NOMO-1 treated with DMSO at 0.1 percent for 48 hours (cell line): ENCODE measurements around the gene KL.

ENCODE experiments used
- DNase-seq: peaks from one replicate; lab custom pipeline; 2025; ENCODE audit not compliant: unreplicated experiment; lab: John Stamatoyannopoulos, UW

The KL gene

DNA sequence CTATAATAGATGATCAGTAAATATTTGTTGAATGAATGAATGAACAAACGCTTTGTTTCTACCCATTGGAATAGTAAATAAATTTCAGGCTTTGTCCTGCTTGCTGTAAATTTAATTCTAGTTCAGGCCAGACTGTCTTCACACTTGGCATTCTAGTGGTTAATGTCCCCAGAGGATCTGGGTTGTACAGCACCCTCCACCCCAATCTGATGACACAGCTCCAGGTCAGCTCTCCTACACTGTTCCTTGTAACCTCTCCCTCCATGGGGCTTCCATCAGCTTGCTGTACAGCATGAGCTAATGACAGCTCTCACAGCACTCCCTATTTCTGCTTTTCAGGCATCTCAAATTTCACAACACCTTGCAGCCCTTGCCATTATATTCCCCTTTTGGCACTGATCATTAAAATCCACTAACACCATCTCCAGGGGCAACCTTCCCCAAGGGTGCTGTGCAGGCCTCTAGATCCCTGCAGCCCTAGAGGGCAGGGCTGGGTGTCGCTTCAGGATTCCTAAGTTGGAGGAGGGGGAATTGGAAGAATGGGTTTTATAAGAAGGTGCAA lies 12.7 kb upstream of the KL start:
- no peak for DNase-seq

DNA sequence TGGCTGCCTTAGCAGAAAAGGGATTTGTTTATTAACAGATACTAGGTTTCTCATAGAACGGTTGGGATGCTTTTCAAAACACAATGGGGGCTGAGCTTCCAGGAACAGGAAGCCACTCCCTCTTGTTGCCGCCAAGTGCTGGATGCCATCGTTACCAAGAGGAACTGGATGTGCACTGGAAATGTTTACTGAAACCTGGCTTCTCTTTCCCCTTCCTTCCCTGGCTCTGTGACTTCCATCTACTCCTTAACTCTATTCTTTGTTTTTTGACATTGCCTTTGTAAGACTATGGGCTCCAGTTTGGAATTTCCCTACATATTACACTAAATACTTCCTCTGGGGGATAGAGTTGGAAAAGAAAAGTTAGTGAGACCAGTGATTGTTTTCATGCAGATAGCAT lies 11.7 kb upstream of the KL start:
- no peak for DNase-seq

DNA sequence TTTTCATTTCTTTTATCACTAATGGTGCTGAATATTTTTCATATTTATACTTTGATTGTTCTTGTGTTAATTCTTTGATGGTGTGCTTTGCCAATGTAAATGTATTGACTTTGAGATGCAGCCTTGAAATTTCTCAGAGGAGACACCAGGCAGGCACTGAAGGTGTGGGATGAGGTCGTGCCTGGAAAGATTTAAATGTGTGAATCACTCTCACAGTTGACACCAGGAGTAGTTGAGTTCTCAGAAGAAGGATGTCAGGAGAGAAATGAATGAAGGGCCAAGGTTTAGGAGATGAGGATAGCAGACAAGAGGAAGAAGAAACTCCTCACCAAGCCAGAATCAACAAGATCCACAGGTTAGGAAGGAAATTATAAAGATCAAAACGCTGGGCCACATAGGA lies 10.1 kb upstream of the KL start:
- no peak for DNase-seq

DNA sequence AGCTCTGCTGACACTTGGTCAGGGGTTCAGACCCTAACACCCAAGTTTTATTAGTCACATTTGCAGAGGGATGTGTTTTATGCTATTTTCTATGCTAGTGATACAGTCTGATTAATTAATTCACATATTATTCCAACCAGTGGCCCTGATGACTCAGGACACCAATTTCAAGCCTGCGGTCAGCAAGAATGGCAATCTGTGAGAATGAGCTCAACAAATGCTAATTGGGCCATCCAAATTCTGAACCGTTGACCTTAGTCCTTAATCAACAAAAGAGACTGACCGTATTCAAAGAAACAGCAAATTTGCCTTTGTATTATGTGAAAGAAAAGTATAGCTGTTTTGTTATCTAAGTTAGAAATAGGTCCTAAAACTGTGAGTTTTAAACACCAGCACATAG lies 9.6 kb upstream of the KL start:
- no peak for DNase-seq

DNA sequence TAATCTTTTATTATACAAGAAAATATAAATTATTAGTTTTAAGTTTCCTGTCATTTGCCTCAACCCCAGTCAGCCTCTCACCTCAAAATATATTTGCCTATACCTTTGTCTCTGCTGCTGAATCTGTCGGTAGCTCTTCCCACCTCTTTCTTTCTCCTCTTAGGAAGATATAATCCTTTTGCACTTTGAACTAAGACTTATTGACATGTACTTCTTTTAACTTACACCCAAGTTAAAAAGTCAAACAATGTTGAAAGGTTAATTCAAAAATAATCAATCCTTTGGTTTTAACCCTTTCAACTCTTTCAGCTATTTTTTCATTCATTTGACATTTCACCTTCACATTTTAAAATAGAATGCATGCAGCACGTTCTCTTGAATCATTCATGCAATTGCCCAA lies 9.0 kb upstream of the KL start:
- DNase-seq = no peak

DNA sequence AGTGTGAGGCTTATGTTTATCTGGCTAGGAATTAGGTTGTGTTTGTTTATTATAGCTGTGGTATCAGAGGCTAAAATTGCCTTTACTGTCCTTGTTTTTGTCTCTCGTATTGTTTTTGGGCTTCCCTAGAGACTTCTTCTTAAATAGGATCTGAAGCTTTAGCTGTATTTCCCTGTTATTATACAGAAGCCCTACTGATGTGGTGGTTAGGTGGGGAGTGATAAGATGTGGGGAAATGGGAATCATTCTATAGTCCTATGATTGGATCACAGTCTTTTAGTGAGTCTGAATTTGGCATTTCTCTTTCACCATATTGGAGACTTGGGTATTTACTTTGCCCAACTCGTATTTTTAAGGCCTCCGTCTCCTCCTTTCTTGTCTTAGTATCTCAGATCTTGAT lies 8.3 kb upstream of the KL start:
- no peak for DNase-seq

DNA sequence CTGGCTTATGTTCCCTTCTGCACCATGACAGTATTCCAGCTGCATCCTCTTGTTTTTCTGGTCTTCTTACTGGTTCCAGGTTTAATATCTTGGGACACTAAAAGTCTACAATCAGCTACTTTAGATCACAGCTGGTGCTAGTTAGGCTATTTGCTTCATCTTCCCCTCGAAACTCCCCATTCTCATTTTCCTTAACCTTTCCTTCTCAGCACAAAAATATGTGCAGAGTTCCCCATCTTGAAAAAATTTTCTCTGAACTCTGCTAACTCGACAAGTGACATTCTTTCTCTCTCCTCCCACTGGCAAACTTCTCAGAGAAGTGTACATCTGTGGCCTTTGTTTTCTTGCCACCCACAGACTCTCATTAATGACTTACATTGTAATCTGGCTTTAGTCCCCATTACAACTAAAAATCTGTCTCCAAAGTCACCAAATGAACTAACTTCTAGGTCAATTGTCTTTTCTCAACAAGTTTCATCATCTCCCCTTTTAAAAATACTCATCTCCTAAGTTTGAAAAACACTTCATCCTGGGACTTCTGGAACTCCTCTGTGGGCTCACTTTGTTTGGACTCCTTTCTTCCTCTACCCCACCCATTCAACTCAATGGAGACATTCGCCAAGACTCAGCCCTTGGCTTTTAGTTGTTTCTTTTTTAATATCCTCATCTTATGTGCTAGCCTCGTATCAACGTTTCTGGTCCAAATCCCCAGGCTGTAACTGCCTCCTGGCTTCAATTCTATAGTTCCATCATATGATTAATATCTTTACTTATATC lies 7.1 kb upstream of the KL start:
- DNase-seq = no peak

DNA sequence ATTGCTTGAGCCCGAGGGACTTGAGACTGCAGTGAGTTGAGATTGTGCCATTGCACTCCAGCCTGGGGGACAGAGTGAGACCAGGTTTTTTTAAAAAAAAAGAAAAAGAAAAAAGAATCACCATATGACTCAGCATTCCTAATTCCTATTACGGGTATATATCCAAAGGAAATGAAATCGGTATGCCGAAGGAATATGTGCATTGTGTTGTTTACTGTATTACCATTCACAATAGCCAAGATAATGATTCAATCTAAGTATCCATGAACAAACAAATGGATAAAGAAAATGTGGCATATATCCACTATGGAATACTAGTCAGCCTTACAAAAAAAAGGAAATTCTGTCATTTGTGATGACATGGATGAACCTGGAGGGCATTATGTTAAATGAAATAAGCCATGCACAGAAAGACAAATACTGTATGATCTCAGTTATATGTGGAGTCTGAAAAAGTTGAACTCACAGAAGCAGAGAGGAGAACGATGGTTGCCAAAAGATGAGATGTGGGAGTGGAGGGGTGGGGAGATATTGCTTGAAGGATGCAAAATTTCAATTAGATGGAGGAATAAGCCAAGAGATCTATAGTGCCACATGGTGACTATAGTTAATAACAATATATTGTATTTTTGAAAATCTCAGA lies 4.3 kb upstream of the KL start:
- DNase-seq = no peak

DNA sequence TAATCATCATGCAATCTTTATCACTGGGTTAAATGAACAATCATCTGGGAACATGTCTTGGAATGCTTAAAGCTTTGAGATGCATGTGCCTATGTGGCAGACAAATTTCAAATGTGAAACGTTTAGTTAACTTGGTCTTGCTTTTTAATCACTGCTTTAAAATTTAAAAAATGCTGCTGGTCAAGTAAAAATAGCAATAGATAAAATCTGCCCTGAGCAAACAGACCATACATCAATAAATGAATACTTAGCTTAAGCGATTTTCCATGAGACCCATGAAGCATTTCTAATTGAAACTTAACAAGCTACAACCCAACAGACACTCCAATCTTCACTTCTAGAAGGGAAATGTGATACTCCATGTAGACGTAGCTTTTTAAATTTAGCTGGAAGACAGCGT lies 1.9 kb upstream of the KL start:
- DNase-seq = no peak

DNA sequence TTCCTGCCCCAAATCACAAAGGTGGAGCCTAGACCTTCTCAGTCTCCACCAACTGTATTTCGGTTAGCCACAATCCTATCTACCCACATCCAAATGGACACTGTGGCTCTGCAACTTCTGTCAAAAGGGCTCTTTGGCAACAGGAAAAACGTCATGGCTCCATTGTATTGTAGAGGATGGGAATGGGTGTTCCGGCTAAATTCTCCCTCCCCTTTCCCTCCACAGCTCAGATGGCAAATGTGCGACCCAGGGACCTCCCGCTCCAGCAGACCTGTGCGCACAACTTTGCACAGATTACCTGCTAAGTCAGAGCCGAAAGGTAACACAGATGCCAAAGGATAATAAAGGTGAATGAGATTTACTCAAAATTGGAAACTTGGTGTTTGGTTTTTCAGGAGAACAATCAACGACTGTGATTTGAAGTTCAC lies 968 bp upstream of the KL start:
- no peak for DNase-seq

DNA sequence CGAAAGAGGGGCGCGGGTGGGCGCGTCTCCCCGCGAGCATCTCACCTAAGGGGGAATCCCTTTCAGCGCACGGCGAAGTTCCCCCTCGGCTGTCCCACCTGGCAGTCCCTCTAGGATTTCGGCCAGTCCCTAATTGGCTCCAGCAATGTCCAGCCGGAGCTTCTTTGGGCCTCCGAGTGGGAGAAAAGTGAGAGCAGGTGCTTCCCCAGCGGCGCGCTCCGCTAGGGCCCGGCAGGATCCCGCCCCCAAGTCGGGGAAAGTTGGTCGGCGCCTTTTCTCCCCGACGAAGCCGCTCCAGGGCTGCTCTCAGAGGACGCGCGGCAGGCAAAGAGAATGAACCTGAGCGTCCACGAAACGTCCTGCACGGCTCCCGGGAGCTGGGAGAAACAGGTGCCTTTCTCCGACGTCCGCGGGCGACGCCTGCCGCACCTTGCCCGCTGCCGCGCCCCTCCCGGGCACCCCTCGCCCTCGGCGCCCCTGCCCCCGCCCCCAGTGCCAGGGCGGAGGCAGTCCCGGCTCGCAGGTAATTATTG lies 366 bp upstream of the KL start:
- no peak for DNase-seq

DNA sequence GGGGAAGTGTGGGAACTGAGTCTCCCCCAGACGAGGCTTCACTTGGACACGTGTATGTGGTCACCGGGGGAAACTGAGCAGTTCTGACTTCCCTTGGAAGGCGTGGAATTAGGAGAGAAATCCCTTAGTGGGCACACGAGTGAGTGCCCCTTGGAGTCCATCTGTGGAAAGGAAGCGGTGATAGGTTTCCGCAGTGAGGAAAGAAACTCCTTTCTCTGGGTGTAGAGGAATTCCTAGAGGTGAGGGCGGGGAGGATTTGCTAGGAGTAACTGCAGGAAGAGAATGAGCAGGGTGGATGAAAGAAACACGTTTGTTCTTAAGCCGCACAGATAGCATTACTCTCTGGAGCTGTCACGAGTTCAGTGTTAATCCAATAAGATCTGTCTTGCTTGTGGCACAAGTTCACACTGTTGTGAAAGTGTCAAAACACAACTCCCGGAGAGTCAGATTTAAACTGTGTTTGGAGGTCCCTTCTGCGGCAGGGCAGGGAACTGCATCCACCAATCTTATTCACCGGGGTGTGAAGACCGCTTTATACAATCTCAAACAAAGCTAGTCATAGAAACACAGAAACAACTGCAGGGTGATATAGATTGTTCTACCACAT lies 1.2 kb downstream of the KL start:
- peak; percentile 89 for DNase-seq

DNA sequence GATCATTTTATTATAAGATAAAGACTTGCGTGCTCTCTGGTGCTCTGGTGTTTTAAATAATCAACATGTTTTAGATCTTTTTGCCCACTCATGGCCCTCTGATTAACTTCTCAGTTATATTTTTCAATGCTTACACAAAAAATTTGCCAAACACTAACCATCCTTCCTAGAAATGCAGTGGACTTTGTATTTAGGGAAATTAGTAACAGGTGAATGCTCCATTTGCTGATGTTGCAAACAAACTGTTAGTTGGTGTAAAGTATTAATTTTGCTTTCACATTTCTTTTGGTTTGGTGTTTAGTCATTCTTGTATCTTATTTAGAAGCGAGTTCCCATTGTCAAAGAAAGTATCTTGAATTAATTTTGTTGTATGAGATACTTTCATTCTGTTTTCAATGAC lies 2.7 kb downstream of the KL start:
- no peak for DNase-seq

DNA sequence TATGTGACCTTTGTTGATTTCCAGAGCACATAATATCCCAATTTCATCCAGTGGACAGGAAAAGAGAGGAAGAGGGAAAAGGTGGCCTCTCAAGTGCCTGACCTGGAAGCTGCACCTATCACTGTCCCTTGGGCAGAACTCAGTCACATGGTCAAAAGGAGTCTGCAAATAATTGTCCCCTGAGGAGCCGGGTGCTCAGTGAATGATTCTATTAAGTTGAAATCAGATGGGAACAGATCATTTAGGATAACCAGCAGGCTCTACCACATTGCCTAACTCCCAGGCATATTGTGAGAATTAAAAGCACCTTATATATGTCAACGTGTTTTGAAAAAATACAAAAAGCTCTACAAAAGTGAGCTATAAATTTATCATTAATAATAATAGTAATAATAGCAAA lies 6.8 kb downstream of the KL start:
- DNase-seq = no peak

DNA sequence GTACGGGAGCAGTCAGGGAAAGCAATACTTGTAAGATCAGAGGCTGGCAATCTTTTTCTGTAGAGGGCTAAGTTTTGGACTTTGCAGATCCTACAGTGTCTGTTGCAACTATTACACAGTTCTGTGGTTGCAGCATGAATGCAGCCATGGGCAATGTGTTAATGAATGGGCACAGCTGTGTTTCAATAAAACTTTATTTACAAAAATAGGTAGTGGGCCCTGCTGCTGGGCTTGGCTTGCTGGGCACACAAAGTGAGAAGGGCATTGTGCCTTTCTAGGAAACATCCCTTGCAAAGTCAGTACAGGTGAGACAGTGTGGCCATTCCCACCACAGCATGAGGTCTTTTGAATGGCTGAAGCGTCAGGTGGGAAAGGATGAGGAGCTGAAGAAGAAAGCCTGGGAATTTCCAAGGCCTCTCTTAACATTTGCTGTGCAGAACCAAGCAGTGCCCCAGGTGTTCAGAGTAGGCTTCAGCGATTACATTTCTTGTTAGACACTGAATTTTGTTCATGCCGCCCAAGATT lies 9.1 kb downstream of the KL start:
- no peak for DNase-seq

DNA sequence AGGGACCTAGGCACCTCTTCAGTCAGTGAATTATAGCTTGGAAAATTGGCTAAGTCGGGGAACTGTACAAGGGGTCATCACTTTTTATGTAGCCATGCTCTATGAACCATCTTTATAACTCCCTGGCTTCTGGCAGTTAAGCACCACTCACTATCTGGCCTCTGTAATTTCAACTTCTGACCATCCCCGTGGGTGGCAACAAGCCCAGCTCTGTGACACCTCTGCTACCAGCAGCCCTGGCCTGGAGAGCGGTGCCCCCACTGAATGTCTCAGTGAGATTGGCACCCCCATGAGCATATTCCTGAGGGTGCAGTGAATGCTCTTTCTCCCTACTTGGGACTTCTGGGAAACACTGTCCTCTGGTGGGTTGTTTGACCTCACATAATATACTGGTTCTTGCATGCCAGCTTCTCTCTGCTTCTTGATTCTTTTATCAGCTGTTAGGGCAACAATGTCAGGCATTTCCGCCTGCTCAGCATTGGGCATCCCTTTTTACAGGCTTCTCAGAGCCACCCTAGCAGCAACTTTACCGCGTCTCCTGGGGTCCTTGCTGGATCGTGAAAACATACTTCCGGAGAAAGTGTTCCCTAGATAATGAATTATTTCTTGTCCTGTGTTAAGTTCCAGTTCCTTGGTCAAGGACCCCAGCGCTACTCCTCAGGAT lies 10.4 kb downstream of the KL start:
- DNase-seq = no peak

DNA sequence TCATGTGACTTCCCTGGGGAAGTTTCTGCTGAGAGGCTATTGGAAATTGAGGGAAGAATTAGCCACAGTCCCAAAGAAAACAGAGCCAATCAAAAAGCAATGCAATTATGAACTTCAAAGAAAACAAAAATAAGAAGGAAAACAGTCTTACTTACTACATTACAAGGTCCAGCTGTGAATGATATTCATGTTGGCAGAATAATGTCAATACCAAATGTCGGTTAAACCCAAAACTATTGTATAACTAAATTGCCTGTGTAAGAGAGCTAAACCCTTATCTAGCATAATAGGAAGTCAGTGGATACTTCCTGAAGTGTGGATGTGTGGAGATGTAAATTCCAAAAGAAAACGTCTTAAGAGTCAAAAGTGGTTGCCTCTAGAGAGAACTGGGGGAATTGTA lies 12.4 kb downstream of the KL start:
- DNase-seq = no peak

DNA sequence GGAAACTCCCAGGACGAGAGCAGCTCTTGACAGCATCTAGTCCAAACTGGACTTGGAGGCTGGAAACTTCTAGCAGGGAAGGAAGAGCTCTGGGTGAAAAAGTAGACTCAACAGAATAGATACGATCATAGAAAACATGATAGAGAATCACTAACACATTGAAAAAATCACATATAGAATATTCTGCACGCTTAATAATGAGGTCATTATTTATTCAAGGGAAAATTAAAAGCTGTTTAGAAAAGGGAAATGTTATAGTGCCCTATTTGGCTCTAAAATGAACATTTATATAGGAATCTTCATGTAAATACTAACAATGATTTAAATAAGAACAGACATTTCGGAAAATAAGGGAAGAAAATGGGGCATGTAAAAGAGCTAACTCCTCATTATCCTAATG lies 15.1 kb downstream of the KL start:
- DNase-seq = no peak

DNA sequence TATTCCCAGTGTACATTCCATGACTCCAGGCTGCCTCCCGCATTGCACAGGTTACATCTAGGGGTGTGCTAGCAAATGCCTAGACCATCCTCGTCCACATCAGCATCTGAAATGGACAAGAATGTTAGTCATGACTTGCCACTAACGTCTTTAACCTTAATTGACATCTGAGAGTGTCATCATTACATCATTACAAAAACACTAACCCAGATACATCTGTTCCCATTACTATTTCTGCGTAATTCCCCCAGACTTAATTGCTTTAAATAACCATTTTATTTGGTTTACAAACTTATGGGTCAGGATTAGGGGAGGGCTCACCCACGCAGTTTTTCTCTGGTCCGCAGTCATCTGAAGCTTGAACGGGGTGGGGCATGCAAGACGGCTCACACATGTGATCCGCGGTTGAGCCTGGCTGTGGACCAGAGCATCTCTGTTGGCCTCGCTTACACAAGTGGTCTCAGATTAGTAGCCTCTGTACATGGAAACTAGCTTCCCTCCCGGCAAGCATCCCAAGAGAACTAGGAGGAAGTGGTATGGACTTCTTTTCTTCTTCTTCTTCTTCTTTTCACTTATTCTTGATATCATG lies 15.9 kb downstream of the KL start:
- DNase-seq = no peak

DNA sequence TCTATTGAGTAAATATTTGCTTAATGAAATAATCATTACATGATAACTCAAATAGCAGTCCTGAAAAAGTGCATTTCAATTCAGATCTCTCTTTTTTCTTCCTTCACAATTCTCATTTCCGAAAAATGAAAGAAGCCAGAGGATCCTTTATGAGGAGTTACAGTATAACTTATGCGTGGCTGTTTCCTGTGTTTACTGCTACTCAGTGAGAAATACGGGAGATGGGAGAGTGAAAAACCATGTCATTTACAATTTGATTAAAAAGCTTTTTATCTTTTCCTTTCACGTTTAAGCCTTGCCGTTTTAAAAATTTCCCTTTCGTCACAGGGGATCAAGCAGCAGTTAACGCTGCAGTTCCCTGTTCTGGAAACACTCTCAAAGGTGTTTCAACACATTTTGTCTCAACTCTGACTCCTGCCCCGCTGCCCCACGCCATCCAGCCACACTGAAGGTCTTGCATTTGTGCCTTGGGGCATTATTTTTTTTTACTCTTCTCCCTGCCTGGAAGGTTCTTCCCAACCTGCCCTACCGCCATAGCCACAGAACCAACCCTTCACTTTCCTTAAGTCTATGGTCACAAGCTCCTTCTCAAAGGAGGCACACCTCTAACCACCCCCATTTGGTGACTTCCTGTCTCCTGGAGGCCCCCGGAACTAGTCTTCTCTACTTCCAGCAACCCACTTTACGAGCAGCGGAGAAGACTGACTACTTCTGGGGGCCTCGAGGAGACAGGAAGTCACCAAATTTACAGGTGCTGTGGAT lies 17.0 kb downstream of the KL start:
- peak; percentile 87 for DNase-seq
